DOHH2 (cell line): ENCODE data around the gene USP46.

Experiments
- EZH2phosphoT487 ChIP-seq: fragments of 200-600 bp; sonication (generic); IDR thresholded peaks from 2 replicates; pipeline ENCODE4 v1.6.1; 2017; ENCODE audit warnings: borderline replicate concordance, mild to moderate bottlenecking, antibody characterized with exemption, low read length, moderate library complexity, mixed read lengths
- TF ChIP-seq, protein P1 (sequence below): fragments of 200-600 bp; sonication (generic); IDR thresholded peaks from one replicate; pipeline ENCODE4 v1.5.1; 2014; ENCODE audit warnings: antibody characterized with exemption, mild to moderate bottlenecking, low read depth, low read length; ENCODE audit not compliant: poor library complexity, severe bottlenecking

DNA sequence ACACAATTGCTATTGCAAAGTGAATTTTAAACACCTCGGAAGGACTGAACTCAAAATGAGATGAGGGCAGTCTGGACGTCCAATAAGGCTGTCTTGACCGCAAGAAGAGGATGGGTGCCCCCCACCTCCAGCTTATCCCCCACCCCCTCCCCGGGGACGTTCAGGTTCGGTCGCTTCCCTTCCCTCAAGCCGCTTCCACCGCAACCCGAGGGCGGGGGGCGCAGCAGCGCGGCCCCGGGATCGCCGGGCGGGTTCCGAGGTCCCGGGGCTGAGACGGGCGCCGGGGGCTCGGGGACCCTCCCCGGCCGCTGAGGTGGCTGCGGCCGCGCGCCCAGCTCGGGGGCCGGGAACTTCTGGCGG is 480 bp downstream of the USP46 start:
- TF ChIP-seq, protein P1, sequence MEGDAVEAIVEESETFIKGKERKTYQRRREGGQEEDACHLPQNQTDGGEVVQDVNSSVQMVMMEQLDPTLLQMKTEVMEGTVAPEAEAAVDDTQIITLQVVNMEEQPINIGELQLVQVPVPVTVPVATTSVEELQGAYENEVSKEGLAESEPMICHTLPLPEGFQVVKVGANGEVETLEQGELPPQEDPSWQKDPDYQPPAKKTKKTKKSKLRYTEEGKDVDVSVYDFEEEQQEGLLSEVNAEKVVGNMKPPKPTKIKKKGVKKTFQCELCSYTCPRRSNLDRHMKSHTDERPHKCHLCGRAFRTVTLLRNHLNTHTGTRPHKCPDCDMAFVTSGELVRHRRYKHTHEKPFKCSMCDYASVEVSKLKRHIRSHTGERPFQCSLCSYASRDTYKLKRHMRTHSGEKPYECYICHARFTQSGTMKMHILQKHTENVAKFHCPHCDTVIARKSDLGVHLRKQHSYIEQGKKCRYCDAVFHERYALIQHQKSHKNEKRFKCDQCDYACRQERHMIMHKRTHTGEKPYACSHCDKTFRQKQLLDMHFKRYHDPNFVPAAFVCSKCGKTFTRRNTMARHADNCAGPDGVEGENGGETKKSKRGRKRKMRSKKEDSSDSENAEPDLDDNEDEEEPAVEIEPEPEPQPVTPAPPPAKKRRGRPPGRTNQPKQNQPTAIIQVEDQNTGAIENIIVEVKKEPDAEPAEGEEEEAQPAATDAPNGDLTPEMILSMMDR: no peak
- TF ChIP-seq EZH2phosphoT487: no peak
